NK-92 (cell line): ENCODE data around the gene HSPA5.
"Not testable (repeated sequence)": the region's sequence is repeated elsewhere in the genome, so short reads cannot be mapped to it uniquely, and the experiment has no call there.

Experiments
- DNase-seq: peaks from one replicate; lab custom pipeline; 2025; ENCODE audit not compliant: unreplicated experiment; lab: John Stamatoyannopoulos, UW

Gene HSPA5

GRCh38 chr9:125243792-125244260 is 2.7 kb upstream of the HSPA5 start:
- DNase-seq = no peak

DNA sequence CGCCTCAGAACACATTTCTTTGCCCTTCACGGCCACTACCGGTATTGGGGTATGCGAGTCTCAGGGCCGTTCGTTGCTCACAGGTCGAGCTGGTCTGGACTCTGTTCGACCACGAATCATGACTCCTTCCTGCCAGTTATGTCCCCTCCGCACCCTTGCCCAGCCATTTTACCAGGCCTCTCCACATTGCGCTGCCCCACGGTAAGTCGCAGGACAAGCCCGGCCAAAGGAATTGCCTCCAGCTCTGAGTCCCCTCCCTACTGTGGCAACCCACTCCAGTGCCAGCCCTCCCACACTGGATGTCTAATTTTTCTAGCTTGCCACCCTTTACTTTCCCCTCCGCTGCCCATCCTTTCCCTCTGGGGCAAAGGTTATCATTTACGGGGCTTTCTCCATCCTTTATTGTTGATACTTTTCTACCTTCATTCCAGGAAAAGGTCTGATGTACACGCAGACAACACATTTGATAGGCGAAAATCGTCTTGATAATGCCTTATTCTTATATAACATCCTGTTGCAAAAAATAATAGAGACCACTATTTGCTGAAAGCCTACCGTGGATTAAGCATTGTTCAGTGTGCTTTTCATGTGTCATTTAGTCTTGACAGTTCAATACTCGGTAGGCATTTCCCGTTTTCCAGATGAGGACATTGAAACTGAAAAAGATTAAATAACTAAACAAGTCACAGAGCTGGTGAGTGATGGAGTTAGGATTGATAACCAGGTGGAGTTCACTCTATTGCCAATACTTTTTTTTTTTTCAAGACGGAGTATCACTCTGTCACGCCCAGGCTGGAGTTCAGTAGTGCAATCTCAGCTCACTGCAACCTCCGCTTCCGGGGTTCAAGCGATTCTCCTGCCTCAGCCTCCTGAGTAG is 958 bp upstream of the HSPA5 start:
- DNase-seq = no peak

- no peak for DNase-seq
Observed at GRCh38 chr9:125240649-125240999, 519 bp downstream of the HSPA5 start.

DNA sequence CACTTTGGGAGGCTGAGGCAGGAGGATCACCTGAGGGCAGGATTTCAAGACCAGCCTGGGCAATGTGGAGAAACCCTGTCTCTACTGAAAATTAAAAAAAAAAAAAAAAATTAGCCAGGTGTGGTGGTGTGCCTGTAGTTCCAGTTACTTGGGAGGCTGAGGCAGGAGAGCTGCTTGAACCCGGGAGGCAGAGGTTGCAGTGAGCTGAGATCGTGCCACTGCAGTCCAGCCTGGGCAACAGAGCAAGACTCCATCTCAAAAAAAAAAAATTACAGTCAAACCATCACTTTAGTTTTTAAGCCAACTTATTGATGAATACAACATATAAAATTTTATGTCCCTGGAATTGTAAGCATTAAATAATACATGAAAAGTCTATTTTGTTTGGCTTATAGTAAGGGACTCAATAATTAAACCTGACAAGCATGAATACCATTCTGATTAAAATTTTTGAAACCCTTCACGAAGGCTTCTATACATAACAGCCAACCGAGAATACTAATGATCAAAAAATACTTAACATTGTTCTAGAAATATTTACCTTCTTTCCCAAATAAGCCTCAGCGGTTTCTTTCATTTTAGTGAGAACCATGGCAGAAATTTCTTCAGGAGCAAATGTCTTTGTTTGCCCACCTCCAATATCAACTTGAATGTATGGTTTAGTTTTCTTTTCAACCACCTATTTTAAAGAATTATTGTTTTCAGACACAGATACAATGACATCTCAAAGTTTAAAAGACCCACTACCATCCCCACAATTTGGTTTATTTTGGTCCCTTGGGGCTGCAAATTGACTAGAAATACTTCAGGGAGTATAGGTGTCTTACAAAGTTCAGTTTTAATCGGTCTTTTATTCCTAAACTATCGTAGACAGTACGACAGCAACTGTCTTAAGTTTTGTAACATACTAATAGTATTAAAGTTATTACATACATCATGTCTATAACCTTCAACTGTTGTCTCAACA is 1.2 kb downstream of the HSPA5 start:
- no peak for DNase-seq

- DNase-seq = no peak
Observed at GRCh38 chr9:125238915-125239446, 2.2 kb downstream of the HSPA5 start.

GRCh38 chr9:125238127-125238914 is 2.8 kb downstream of the HSPA5 start:
- DNase-seq = no peak

DNA sequence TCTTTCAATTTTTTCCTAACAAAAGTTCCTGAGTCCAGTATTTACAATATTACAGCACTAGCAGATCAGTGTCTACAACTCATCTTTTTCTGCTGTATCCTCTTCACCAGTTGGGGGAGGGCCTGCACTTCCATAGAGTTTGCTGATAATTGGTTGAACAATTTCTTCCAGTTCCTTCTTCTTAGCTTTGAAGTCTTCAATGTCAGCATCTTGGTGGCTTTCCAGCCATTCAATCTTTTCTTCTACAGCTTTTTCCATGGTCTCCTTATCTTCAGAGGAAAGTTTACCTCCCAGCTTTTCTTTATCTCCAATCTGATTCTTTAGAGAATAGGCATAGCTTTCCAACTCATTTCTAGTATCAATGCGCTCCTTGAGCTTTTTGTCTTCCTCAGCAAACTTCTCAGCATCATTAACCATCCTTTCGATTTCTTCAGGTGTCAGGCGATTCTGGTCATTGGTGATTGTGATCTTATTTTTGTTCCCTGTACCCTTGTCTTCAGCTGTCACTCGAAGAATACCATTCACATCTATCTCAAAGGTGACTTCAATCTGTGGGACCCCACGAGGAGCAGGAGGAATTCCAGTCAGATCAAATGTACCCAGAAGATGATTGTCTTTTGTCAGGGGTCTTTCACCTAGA is 4.5 kb downstream of the HSPA5 start:
- not testable (repeated sequence) for DNase-seq

GRCh38 chr9:125235804-125236519 is 5.2 kb downstream of the HSPA5 start:
- DNase-seq = no peak

- DNase-seq = not testable (repeated sequence)
Observed at GRCh38 chr9:125234099-125234498, 7.0 kb downstream of the HSPA5 start.

GRCh38 chr9:125233678-125234077 is 7.5 kb downstream of the HSPA5 start:
- DNase-seq = no peak

- DNase-seq = no peak
Observed at GRCh38 chr9:125227761-125228160, 13.4 kb downstream of the HSPA5 start.

GRCh38 chr9:125224858-125225257 is 16.3 kb downstream of the HSPA5 start:
- not testable (repeated sequence) for DNase-seq

GRCh38 chr9:125218621-125219020 is 22.5 kb downstream of the HSPA5 start:
- DNase-seq = no peak

DNA sequence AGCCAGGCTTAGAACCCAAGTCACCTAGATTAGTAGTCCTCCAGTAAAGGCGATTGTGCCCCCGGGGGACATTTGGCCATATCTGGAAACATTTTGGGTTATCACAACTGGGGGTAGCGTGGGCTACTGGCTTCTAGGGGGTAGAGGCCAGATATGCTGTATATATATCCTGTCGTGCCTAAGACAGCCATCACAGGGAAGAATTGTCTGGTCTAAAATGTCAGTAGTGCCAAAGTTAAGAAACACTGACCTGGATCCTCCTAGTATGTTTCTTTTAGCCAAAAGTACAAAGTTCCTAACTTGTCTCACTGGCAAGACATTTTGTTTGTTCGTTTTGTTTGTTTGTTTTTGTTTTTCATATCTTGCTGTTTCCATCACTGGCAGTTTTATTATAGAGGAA is 27.0 kb downstream of the HSPA5 start:
- DNase-seq = no peak

DNA sequence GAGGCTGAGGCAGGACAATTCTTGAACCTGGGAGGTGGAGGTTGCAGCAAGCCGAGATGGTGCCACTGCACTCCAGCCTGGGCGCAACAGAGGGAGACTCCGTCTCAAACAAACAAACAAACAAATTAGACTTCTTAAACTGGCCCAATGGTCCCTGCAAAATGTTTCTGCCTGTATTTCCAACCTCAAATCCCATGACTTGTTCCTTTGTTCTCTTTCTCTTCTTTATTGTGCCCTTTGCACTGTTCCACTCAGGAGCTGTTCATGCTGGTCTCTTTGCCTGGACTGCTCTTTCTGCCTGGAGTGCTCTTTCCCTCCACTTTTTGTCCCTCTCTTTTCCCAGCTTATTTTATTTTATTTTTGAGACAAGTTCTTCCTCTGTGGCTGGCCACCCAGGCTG is 36.7 kb downstream of the HSPA5 start:
- no peak for DNase-seq

- no peak for DNase-seq
Observed at GRCh38 chr9:125202846-125203618, 38.1 kb downstream of the HSPA5 start.

DNA sequence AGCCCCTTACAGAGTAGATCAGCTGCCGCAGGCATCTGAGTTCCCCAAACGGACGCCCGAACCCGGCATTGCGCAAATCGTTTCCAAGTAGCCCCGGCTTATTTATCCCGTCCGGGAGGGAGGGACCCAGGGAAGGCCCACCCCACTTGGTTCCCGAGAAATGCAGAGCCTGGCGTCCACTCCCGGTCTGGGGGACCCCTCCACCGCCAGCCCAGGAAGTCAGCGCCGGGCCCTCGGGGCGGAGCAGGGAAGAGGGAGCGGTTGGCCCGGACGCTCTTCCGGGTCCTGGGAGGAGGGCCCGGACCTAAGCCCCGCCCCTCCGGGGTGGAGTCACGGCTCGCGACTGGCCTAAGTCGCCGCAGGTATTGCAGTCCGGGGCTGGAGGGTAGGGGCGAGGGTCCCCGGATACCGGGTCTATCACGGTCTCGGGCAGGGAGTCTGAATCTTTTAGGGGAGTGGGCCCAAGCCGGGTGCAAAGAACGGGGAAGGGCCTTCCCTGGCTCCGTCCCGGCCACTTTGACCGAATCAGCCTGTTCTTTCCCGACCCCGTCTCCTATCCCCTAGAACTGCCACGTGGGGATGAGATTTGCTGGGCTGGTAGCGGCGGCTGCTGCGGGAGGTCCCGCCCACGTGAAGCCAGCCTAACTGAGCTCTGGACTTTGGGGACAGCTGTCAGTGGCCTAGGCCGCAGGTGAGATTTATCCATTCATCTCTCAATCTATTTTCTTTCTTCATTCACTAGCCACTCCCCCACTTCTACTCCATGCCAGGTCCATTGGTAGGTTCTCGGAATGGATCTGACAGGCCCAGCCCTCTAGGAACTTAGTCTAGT is 40.7 kb downstream of the HSPA5 start, which contains the start of gene RABEPK:
Gene RABEPK, plus strand, starts transcription at position 327 of the 832 bp plus-strand sequence. CDS start 2,472 bp downstream, outside the sequence.
- DNase-seq = no peak

- DNase-seq = not testable (repeated sequence)
Observed at GRCh38 chr9:125195591-125195990, 45.6 kb downstream of the HSPA5 start.
